Ascending aorta (tissue), 2 donors: ENCODE data around the gene ADRB2. TPM values are rescaled to one million over a fixed set of nuclear protein-coding genes. Genes with fewer than 3 reads are reported as not detected.

ENCODE experiments used
- DNase-seq, 2 donors: peaks; one replicate each; pipeline ENCODE4 v3.0.0-alpha.2; 2019; ENCODE audit warnings: low spot score in 2 of 2
- H3K27ac ChIP-seq, 2 donors: fragments of 200-600 bp; sonication (generic); one replicate each; pipeline ENCODE4 v1.5.1; 2016 to 2017; ENCODE audit warnings: mild to moderate bottlenecking in 1 of 2
- H3K27me3 ChIP-seq: fragments of 200-600 bp; sonication (generic); one replicate; pipeline ENCODE4 v1.5.1; 2017
- H3K36me3 ChIP-seq, 2 donors: fragments of 200-600 bp; sonication (generic); one replicate each; pipeline ENCODE4 v1.5.1; 2016
- H3K4me1 ChIP-seq, 2 donors: fragments of 200-600 bp; sonication (generic); one replicate each; pipeline ENCODE4 v1.5.1; 2016 to 2017; ENCODE audit warnings: mild to moderate bottlenecking in 1 of 2
- H3K4me3 ChIP-seq, 2 donors: fragments of 200-600 bp; sonication (generic); one replicate each; pipeline ENCODE4 v1.5.1; 2016 to 2017; ENCODE audit warnings: mild to moderate bottlenecking in 1 of 2
- H3K9me3 ChIP-seq, 2 donors: fragments of 200-600 bp; sonication (generic); one replicate each; pipeline ENCODE4 v1.5.1; 2016
- CTCF ChIP-seq, 3 experiments: fragments of 200-600 bp in 2 of 3; fragments of 450-650 bp in 1 of 3; sonication (generic) in 2 of 3; IDR thresholded peaks; one replicate each; pipeline ENCODE4 v1.5.1; 2016 to 2019; ENCODE audit warnings: antibody characterized with exemption in 3 of 3, mild to moderate bottlenecking in 1 of 3, moderate library complexity in 1 of 3
- intact Hi-C: fragments of 100-400 bp; cut with DNase I; formaldehyde crosslinking; loops from one replicate; pipeline ENCODE4 v1.15.1; 2023
- total RNA-seq: library from RNA; depleted of rRNA; stranded (reverse); fragments of >200 nt; gene quantifications from one replicate; pipeline ENCODE4 v1.1.0, GENCODE V29; 2016

Gene ADRB2
- total RNA-seq, 1 donor from 2014 or later = 11.2 TPM

- Histone ChIP-seq H3K36me3 (no peaks in the 10 kb centered on the region), H3K27me3 (no peaks in the 10 kb centered on the region), H3K27ac (no peak overlapping the region), H3K4me3 (no peak overlapping the region), H3K9me3 (no peaks in the 10 kb centered on the region), H3K4me1 (no peaks in the 10 kb centered on the region)
- intact Hi-C loops = no loop called here
- DNase-seq = no peak
- TF ChIP-seq CTCF (IDR thresholded peaks at IDR 0.05) = no peak
These were observed 15.8 kb downstream of the ADRB2 start for GRCh38 chr5:148842161-148842560.

- Histone ChIP-seq H3K27me3 (no peaks in the 10 kb centered on the region), H3K9me3 (no peaks in the 10 kb centered on the region), H3K4me1 (no peaks in the 10 kb centered on the region), H3K4me3 (no peak overlapping the region), H3K36me3 (no peaks in the 10 kb centered on the region), H3K27ac (no peak overlapping the region)
- TF ChIP-seq CTCF (IDR thresholded peaks at IDR 0.05) = no peak
- intact Hi-C loops = no loop called here
- no peak for DNase-seq
These were observed 17.3 kb downstream of the ADRB2 start for GRCh38 chr5:148843510-148844318.

- Histone ChIP-seq H3K36me3 (no peaks in the 10 kb centered on the region), H3K9me3 (no peaks in the 10 kb centered on the region), H3K27me3 (no peaks in the 10 kb centered on the region), H3K4me3 (no peak overlapping the region), H3K27ac (no peak overlapping the region), H3K4me1 (no peaks in the 10 kb centered on the region)
- intact Hi-C loops = no loop called here
- no peak for DNase-seq
- no peak for TF ChIP-seq CTCF (IDR thresholded peaks at IDR 0.05)
These were observed 18.2 kb downstream of the ADRB2 start for GRCh38 chr5:148844433-148845280.

GRCh38 chr5:148846930-148847329, 20.5 kb downstream of the ADRB2 start:
- TF ChIP-seq CTCF (IDR thresholded peaks at IDR 0.05) = no peak
- no peak overlapping the region for H3K27ac ChIP-seq
- no peak for DNase-seq
- H3K4me3 ChIP-seq = no peak overlapping the region
- no peaks in the 10 kb centered on the region for H3K36me3 ChIP-seq
- H3K9me3 ChIP-seq = no peaks in the 10 kb centered on the region
- no peaks in the 10 kb centered on the region for H3K4me1 ChIP-seq
- intact Hi-C loops = no loop called here
- H3K27me3 ChIP-seq = no peaks in the 10 kb centered on the region

- intact Hi-C loops = no loop called here
These were observed 21.0 kb downstream of the ADRB2 start for GRCh38 chr5:148847456-148847855.

More at GRCh38 chr5:148847456-148847855, 21.0 kb downstream of the ADRB2 start:
- Histone ChIP-seq H3K9me3 (no peaks in the 10 kb centered on the region), H3K36me3 (no peaks in the 10 kb centered on the region), H3K4me1 (no peaks in the 10 kb centered on the region), H3K4me3 (no peak overlapping the region), H3K27me3 (no peaks in the 10 kb centered on the region), H3K27ac (no peak overlapping the region)
- DNase-seq = no peak
- no peak for TF ChIP-seq CTCF (IDR thresholded peaks at IDR 0.05)
